ENCODE measurements around the gene TLN1.

- no peak for TF ChIP-seq NR2C2 (IDR thresholded peaks at IDR 0.05; ENCODE audit: borderline replicate concordance, control insufficient read depth, insufficient read length, low read depth)
- TF ChIP-seq EP300 (IDR thresholded peaks at IDR 0.05; ENCODE audit: borderline replicate concordance in 1 of 2, control insufficient read depth in 1 of 2, low read depth in 2 of 2, low read length in 2 of 2) = no peak; a peak in 2 of 4 replicates
- TF ChIP-seq, protein P1, sequence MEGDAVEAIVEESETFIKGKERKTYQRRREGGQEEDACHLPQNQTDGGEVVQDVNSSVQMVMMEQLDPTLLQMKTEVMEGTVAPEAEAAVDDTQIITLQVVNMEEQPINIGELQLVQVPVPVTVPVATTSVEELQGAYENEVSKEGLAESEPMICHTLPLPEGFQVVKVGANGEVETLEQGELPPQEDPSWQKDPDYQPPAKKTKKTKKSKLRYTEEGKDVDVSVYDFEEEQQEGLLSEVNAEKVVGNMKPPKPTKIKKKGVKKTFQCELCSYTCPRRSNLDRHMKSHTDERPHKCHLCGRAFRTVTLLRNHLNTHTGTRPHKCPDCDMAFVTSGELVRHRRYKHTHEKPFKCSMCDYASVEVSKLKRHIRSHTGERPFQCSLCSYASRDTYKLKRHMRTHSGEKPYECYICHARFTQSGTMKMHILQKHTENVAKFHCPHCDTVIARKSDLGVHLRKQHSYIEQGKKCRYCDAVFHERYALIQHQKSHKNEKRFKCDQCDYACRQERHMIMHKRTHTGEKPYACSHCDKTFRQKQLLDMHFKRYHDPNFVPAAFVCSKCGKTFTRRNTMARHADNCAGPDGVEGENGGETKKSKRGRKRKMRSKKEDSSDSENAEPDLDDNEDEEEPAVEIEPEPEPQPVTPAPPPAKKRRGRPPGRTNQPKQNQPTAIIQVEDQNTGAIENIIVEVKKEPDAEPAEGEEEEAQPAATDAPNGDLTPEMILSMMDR (IDR thresholded peaks at IDR 0.05 in 2 of 3, conservative IDR thresholded peaks at IDR 0.05 in 1 of 3; ENCODE audit: control insufficient read depth in 2 of 3, extremely low read depth in 1 of 3, insufficient read depth in 1 of 3, low read depth in 3 of 3, low read length in 3 of 3) = peak in 2 of 3 experiments; percentile 20 to 49; a peak in 2 of 6 replicates
- peak; percentile 62 for TF ChIP-seq ZBTB11 (CRISPR knock-in tag; IDR thresholded peaks at IDR 0.05)
- TF ChIP-seq SPI1 (IDR thresholded peaks at IDR 0.05; ENCODE audit: borderline replicate concordance, insufficient read depth, low read depth, low read length) = peak; percentile 68
- TF ChIP-seq YY1 (IDR thresholded peaks at IDR 0.05; ENCODE audit: low read depth, low read length) = peak; percentile 75
- TF ChIP-seq MXI1 (IDR thresholded peaks at IDR 0.05; ENCODE audit: low read depth, low read length) = peak; percentile 56
- peak; percentile 14 to 41; a peak in 1 of 4 replicates for TF ChIP-seq SRF (IDR thresholded peaks at IDR 0.05; ENCODE audit: low read depth in 2 of 2, low read length in 2 of 2)
- peak; percentile 38; the same call in 1 of the 2 replicates for TF ChIP-seq MAX (IDR thresholded peaks at IDR 0.05; ENCODE audit: low read depth, low read length)
These were observed at the start of gene TLN1, which contains the start of gene CREB3 for GRCh38 chr9:35732185-35732799.
